ENCODE results near the gene NME7.
"Not testable (repeated sequence)": the region's sequence is repeated elsewhere in the genome, so short reads cannot be mapped to it uniquely, and the experiment has no call there.

The NME7 gene

DNA sequence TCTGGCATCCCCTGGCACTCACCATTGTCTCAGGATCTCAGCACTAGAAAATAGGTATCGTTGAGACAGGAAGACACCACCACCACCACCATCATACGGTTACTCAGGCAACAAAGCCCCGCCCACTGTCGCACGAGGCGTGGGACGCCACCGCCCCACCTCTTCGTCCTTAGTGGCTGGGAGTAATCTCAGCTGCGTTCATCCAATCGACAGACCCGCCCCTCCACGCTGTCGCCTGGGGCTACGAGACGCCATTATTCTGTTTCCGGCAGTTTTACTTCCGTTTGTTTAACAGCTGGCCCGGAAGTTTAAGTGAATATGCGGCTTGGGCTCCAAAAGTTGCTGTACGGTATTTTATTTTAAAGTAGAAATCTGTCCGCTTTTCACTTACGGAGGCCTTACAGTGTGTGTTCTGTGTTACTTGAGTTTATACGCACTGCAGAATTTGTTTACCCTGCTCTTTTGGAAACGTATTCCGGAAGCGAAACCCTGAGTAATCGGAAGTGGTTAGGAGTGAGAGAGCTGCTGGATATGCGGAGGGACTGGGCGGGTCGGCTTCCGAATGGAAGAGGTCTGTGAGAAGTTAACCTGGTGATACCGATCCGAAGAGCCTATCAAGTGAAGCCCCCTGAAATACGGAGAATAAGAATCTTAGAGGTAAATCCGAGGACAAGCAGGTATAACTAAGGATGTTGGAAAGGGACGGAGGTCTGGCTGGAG lies at the start of gene NME7, which contains the start of gene BLZF1:
TSS of gene NME7 (minus strand) at position 112 of the 720 bp plus-strand sequence. CDS start at position 25, 87 bp downstream.
TSS of gene BLZF1 (plus strand) at position 510 of the 720 bp plus-strand sequence. CDS start 1,328 bp downstream, outside the sequence.
- peak; percentile 95 for DNase-seq (ENCODE audit: low spot score)

- DNase-seq (ENCODE audit: low spot score) = no peak
Measured at GRCh38 chr1:169414952-169415351, 47.4 kb upstream of the NME7 start.

GRCh38 chr1:169408340-169408739 lies 40.7 kb upstream of the NME7 start:
- not testable (repeated sequence) for DNase-seq (ENCODE audit: low spot score)

DNA sequence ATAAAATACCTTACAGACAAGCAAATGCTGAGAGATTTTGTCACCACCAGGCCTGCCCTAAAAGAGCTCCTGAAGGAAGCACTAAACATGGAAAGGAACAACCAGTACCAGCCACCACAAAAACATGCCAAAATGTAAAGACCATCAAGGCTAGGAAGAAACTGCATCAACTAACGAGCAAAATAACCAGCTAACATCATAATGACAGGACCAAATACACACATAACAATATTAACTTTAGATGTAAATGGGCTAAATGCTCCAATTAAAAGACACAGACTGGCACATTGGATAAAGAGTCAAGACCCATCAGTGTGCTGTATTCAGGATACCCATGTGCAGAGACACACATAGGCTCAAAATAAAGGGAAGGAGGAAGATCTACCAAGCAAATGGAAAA lies 35.0 kb upstream of the NME7 start:
- DNase-seq (ENCODE audit: low spot score) = not testable (repeated sequence)

- DNase-seq (ENCODE audit: low spot score) = no peak
Measured at GRCh38 chr1:169395955-169396354, 28.4 kb upstream of the NME7 start.

GRCh38 chr1:169392406-169392805 lies 24.8 kb upstream of the NME7 start:
- no peak for DNase-seq (ENCODE audit: low spot score)

DNA sequence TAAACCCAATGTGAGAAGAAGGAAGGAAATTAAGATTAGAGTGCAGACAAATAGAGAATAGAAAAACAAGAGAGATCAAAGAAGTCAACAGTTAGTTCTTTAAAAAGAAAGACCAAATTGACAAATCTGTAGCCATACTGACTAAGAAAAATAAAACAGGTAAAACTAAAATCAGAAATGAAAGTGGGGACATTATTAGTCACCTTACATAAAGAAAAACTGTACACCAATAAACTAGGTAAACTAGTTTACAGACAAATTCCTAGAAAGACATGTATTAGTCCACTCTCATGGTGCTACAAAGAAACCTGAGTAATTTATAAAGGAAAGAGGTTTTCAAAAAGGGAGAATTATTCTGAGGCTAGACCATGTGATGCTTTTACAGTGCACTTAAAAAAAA lies 22.7 kb upstream of the NME7 start:
- no peak for DNase-seq (ENCODE audit: low spot score)

GRCh38 chr1:169387399-169387798 lies 19.8 kb upstream of the NME7 start:
- DNase-seq (ENCODE audit: low spot score) = no peak

GRCh38 chr1:169383449-169383848 lies 15.9 kb upstream of the NME7 start:
- DNase-seq (ENCODE audit: low spot score) = no peak

- no peak for DNase-seq (ENCODE audit: low spot score)
Measured at GRCh38 chr1:169381162-169381561, 13.6 kb upstream of the NME7 start.

GRCh38 chr1:169371404-169371803 lies 3.8 kb upstream of the NME7 start:
- no peak for DNase-seq (ENCODE audit: low spot score)

GRCh38 chr1:169368406-169368769 lies 791 bp upstream of the NME7 start:
- DNase-seq (ENCODE audit: low spot score) = peak; percentile 19

GRCh38 chr1:169367096-169367685 lies 406 bp downstream of the NME7 start:
- no peak for DNase-seq (ENCODE audit: low spot score)

GRCh38 chr1:169364948-169365347 lies 2.6 kb downstream of the NME7 start:
- no peak for DNase-seq (ENCODE audit: low spot score)

DNA sequence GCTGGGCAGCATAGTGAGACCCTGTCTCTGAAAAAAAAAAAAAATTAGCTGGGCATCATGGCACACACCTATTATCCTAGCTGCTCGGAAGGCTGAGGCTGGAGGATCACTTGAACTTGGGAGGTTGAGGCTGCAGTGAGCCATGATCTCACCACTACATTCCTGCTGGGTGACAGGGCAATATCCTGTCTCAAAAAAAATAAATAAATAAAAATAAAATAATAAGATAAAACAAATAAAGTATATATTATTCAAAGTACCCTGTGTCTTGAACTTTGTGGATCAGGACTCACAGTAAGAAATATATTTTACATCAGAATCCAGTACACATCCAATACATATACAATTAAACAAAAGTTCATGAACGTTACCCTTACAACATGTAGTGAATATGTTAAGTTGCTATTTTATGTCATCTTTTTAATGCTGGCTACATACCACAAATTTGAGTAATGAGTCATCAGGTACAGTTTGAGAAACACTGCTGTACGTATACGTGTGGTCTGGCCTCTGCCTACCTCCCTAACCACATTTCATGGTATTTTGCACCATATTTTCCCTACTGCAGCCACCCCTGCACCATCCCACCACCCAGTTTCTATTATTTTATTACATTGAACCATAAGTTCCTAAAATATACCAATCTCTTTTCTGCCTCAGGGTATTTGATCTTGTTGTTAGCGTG lies 4.4 kb downstream of the NME7 start:
- DNase-seq (ENCODE audit: low spot score) = no peak

GRCh38 chr1:169361281-169361680 lies 6.3 kb downstream of the NME7 start:
- no peak for DNase-seq (ENCODE audit: low spot score)

GRCh38 chr1:169360415-169360814 lies 7.2 kb downstream of the NME7 start:
- DNase-seq (ENCODE audit: low spot score) = no peak

GRCh38 chr1:169348383-169349036 lies 19.1 kb downstream of the NME7 start:
- DNase-seq (ENCODE audit: low spot score) = peak; percentile 16

- DNase-seq (ENCODE audit: low spot score) = no peak
Measured at GRCh38 chr1:169347688-169348382, 19.8 kb downstream of the NME7 start.

- DNase-seq (ENCODE audit: low spot score) = no peak
Measured at GRCh38 chr1:169346036-169346589, 21.5 kb downstream of the NME7 start.

GRCh38 chr1:169345511-169345910 lies 22.1 kb downstream of the NME7 start:
- no peak for DNase-seq (ENCODE audit: low spot score)

DNA sequence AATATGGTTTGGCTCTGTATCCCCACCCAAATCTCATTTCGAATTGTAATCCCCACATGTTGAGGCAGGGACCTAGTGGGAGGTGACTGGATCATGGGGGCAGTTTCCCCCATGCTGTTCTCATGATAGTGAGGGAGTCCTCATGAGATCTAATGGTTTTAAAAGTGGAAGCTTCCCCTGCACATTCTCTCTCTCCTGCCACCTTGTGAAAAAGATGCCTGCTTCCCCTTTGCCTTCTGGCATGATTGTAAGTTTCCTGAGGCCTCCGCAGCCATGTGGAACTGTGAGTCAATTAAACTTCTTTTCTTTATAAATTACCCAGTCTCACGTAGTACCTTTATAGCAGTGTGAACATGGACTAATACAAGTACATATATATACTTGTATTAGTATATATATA lies 25.5 kb downstream of the NME7 start:
- DNase-seq (ENCODE audit: low spot score) = not testable (repeated sequence)

Measured in germinal center (tissue), 1 donor.